Fibroblast of lung (primary cell): ENCODE results near the gene PRG3. TPM values are rescaled to one million over a fixed set of nuclear protein-coding genes. Genes with fewer than 3 reads are reported as not detected.
A peak's percentile ranks its signal among the peaks of the same experiment; 100 is the strongest.

Experiments
- DNase-seq, 2 donors: peaks; one replicate each; pipeline versions ENCODE4 v3.0.0 to v3.0.0-alpha.2; 2010; ENCODE audit warnings: low read depth in 2 of 2
- H2AFZ ChIP-seq: 2 replicates; pipeline ENCODE4 v1.5.1; 2012; ENCODE audit warnings: low read length, control low read depth, inconsistent platforms
- H3K27ac ChIP-seq: 2 replicates; pipeline ENCODE4 v1.5.1; 2011; ENCODE audit warnings: low read length, control low read depth; ENCODE audit not compliant: insufficient read depth
- H3K27me3 ChIP-seq: 2 replicates; pipeline ENCODE4 v1.5.1; 2011; ENCODE audit warnings: mild to moderate bottlenecking, low read length; ENCODE audit not compliant: control insufficient read depth, insufficient read depth
- H3K36me3 ChIP-seq: 2 replicates; pipeline ENCODE4 v1.5.1; 2011; ENCODE audit warnings: low read length; ENCODE audit not compliant: control insufficient read depth, insufficient read depth
- H3K4me1 ChIP-seq: 2 replicates; pipeline ENCODE4 v1.5.1; 2011; ENCODE audit warnings: low read length; ENCODE audit not compliant: control insufficient read depth, insufficient read depth; ENCODE audit errors: extremely low read depth
- H3K4me2 ChIP-seq: 2 replicates; pipeline ENCODE4 v1.5.1; 2011; ENCODE audit warnings: low read length, control low read depth; ENCODE audit not compliant: insufficient read depth; ENCODE audit errors: extremely low read depth
- H3K4me3 ChIP-seq, 4 experiments: fragments of 200-600 bp in 1 of 4; sonication (generic) in 1 of 4; replicated peaks in 1 of 4; 2 replicates each; pipeline ENCODE4 v1.5.1; 2011 to 2016; ENCODE audit warnings: low read length in 4 of 4, low read depth in 3 of 4, mild to moderate bottlenecking in 3 of 4, control low read depth in 2 of 4, inconsistent platforms in 1 of 4, mixed read lengths in 1 of 4; ENCODE audit not compliant: insufficient read depth in 1 of 4; ENCODE audit errors: control extremely low read depth in 1 of 4
- H3K79me2 ChIP-seq: 2 replicates; pipeline ENCODE4 v1.5.1; 2012; ENCODE audit warnings: mild to moderate bottlenecking, low read length, inconsistent platforms; ENCODE audit not compliant: control insufficient read depth, insufficient read depth
- H3K9ac ChIP-seq: 2 replicates; pipeline ENCODE4 v1.5.1; 2011; ENCODE audit warnings: mild to moderate bottlenecking, low read length, control low read depth; ENCODE audit not compliant: insufficient read depth
- H3K9me3 ChIP-seq: 2 replicates; pipeline ENCODE4 v1.5.1; 2012; ENCODE audit warnings: low read depth, low read length; ENCODE audit not compliant: control insufficient read depth, insufficient read depth
- H4K20me1 ChIP-seq: 2 replicates; pipeline ENCODE4 v1.5.1; 2011; ENCODE audit warnings: low read length; ENCODE audit not compliant: control insufficient read depth, insufficient read depth; ENCODE audit errors: extremely low read depth
- CTCF ChIP-seq, 2 donors: IDR thresholded peaks in 1 of 2; conservative IDR thresholded peaks in 1 of 2; 1 replicate in 1 of 2; 2 replicates in 1 of 2; pipeline ENCODE4 v1.5.1; 2011 to 2012; ENCODE audit warnings: low read length in 2 of 2, control low read depth in 1 of 2, inconsistent platforms in 1 of 2, low read depth in 1 of 2, mild to moderate bottlenecking in 1 of 2
- EZH2 ChIP-seq: IDR thresholded peaks from 2 replicates; pipeline ENCODE4 v1.5.1; 2012; ENCODE audit warnings: low read length, control low read depth, mild to moderate bottlenecking; ENCODE audit errors: missing control alignments
- polyA plus RNA-seq, 2 donors: library from polyadenylated mRNA; depleted of rRNA in 1 of 2; stranded (reverse) in 1 of 2; unstranded in 1 of 2; fragments of >200 nt; gene quantifications; 2 replicates each; pipeline ENCODE4 v1.2.1, GENCODE V29; 2011 to 2012; ENCODE audit warnings: missing spikeins in 1 of 2
- total RNA-seq: library from RNA; depleted of rRNA; stranded (reverse); fragments of >200 nt; gene quantifications from 2 replicates; pipeline ENCODE4 v1.2.1, GENCODE V29; 2014

Gene PRG3
- total and polyA plus RNA-seq, 2 donors (not counting 1 experiment from before 2014, with no cell fraction given), result not detected

DNA sequence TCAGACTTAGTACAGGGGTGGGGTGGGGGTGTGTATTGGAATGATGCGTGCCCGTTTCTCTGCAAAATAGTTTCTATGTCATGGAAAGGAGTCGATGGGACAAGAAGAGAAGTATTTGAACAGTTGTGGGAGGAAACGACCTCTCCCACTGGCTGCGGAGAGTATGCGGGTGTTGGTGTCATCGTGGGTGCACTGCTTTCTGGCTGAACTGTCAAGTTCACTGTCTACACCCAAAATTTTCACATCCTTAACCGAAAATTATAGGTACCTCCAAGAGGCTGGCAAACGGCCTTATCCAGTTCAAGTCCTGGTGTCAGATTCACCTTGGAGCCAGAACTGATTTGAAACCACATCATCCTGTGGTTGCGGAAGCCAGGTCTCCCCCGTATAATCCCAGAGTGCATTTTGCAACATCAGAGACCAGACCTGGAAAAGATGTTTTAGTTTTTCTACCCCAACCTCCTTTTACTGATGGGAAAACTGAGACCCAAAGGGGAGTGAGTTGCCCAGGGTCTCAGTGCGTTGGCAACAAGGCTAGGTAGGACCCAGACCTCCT, 44.8 kb downstream of the PRG3 start:
- Histone ChIP-seq H3K36me3 (peaks cover 11% of the 10 kb centered on the region), H3K4me3 (peak overlapping the region; percentile 73 to 94 (median 76)), H3K27me3 (peaks cover 16% of the 10 kb centered on the region), H3K9me3 (no peaks in the 10 kb centered on the region), H3K79me2 (peaks cover 31% of the 10 kb centered on the region), H2AFZ (peak overlapping the region; percentile 90), H3K4me2 (peak overlapping the region; percentile 92), H3K27ac (peak overlapping the region; percentile 85), H3K9ac (peak overlapping the region; percentile 88), H3K4me1 (peaks cover 7% of the 10 kb centered on the region), H4K20me1 (no peaks in the 10 kb centered on the region)
- no peak for TF ChIP-seq EZH2
- no peak for TF ChIP-seq CTCF (conservative IDR thresholded peaks at IDR 0.05 in 1 of 2, IDR thresholded peaks at IDR 0.05 in 1 of 2; ENCODE audit: low read depth in 1 of 2, low read length in 2 of 2)
- no peak for DNase-seq

- H3K4me1 ChIP-seq, result peaks cover 7% of the 10 kb centered on the region
- H3K27ac ChIP-seq, result peak within 1 kb of the TSS; percentile 85
- H3K4me2 ChIP-seq, result peak within 1 kb of the TSS; percentile 92
- peak within 1 kb of the TSS; percentile 73 to 94 (median 80) for H3K4me3 ChIP-seq
- DNase-seq, result peak; percentile 83 to 87
- H3K27me3 ChIP-seq, result peaks cover 13% of the 10 kb centered on the region
- H3K9me3 ChIP-seq, result no peaks in the 10 kb centered on the region
- H3K36me3 ChIP-seq, result peaks cover 11% of the 10 kb centered on the region
- peaks cover 31% of the 10 kb centered on the region for H3K79me2 ChIP-seq
- no peaks in the 10 kb centered on the region for H4K20me1 ChIP-seq
- peak within 1 kb of the TSS; percentile 88 for H3K9ac ChIP-seq
- peak within 1 kb of the TSS; percentile 90 for H2AFZ ChIP-seq
- no peak for TF ChIP-seq EZH2
- TF ChIP-seq CTCF (conservative IDR thresholded peaks at IDR 0.05 in 1 of 2, IDR thresholded peaks at IDR 0.05 in 1 of 2; ENCODE audit: low read depth in 1 of 2, low read length in 2 of 2), result no peak
Measured at GRCh38 chr11:57335343-57336110, 45.4 kb downstream of the PRG3 start, which contains the start of gene SSRP1. SSRP1 (minus strand) TSS chr11:57335892; CDS start chr11:57335121, 771 bp downstream.

DNA sequence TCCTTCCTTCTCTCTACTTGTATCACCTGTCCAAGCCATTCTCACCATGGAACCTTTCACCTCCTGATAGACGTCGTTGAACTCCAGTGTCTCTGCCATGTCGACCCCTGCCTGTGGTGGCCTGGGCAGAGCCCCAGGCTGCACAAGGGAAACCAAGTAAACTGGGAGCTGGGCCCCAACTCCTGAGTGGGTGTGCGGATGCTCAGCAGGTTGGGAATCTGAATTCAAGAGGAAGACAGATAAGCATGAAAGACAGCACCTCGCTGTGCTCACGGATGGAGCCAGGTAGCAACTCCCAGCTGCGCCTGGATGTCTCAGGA, 46.0 kb downstream of the PRG3 start:
- Histone ChIP-seq H3K79me2 (peaks cover 31% of the 10 kb centered on the region), H3K4me2 (peak overlapping the region; percentile 86), H4K20me1 (no peaks in the 10 kb centered on the region), H3K4me1 (peaks cover 7% of the 10 kb centered on the region), H2AFZ (peak overlapping the region; percentile 81), H3K27me3 (peaks cover 13% of the 10 kb centered on the region), H3K9ac (peak overlapping the region; percentile 88), H3K9me3 (no peaks in the 10 kb centered on the region), H3K27ac (peak overlapping the region; percentile 85), H3K36me3 (peaks cover 14% of the 10 kb centered on the region), H3K4me3 (peak overlapping the region; percentile 73 to 94 (median 80))
- DNase-seq, result no peak
- no peak for TF ChIP-seq EZH2
- TF ChIP-seq CTCF (conservative IDR thresholded peaks at IDR 0.05 in 1 of 2, IDR thresholded peaks at IDR 0.05 in 1 of 2; ENCODE audit: low read depth in 1 of 2, low read length in 2 of 2), result no peak
